ENCODE measurements around the gene URM1.

The URM1 gene

DNA sequence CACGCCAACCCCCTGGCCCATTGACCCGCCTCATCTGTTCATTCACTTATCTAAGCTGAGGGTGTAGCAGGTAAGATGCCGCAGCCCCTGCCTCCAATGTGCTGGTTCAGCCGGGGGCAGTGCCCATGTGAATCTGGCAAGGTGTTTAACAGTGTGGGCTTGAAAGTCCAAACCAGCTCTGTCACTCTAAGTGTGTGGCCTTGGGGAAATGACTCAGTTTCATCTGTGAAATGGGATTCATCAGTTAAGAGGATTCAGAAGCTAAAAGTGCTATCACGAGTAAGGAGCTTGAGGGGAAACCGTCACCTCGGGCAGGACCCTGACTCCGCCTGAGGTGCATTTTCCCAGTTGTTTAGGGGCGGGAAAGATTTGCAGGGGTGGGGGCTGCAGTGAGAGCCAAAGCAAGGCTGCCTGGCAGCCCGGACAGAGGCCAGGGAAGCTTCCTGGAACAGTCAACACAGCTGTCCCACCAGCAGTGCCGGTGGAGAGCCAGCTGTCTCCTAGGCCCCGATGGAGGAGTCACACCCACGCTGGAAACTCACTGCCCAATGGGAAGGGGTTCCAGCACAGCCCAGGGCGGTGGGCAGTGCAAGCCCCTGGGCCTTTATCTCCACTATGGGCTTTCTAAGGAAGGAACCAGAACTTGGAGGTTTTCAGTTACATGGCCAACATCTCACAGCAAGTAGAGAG, 9.7 kb upstream of the URM1 start:
- peaks cover 14% of the 10 kb centered on the region for H3K36me3 ChIP-seq (ENCODE audit: insufficient read depth, low read length)
- H3K4me3 ChIP-seq (ENCODE audit: low read length), result no peak overlapping the region
- no peaks in the 10 kb centered on the region for H3K27me3 ChIP-seq (ENCODE audit: insufficient read depth, low read length)

DNA sequence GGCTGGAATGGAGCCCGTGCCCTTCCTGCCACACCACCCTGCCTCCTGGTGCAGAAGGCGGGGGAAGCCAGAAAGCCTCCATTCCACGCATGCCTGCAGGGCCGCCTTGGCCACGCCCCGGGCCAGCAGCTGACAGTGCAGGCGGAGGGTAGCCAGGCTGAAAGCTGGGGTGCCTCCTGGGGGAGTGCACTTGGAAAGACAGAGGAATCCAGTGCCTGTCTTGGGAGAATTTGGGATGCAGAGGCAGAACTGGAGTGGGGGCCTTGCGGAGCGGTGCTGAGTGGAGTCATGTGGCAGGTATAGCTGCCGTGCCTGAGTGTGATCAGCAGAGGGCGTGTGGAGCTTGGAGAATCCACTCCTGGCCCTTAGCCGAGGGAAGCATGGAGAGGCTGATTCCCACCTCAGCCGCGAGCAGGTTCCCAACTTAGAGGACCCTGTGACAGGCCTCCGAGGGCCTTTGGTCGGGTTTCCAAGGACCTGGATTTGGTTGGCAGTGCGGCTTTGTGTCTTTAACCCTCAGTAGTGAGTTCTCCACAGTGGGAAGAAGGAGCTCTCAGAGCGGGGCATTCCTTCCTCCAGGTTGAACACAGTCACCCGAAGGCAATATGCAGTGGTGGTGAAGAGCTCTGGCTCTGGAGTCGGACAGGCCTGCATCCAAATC, 9.1 kb upstream of the URM1 start:
- no peaks in the 10 kb centered on the region for H3K9me3 ChIP-seq (ENCODE audit: low read length)
- no peak overlapping the region for H2AFZ ChIP-seq (ENCODE audit: low read depth, low read length)
- no peak overlapping the region for H3K4me3 ChIP-seq (ENCODE audit: low read length)
- H3K36me3 ChIP-seq (ENCODE audit: insufficient read depth, low read length), result peaks cover 14% of the 10 kb centered on the region
- H3K4me1 ChIP-seq (ENCODE audit: insufficient read depth, low read length), result peaks cover 38% of the 10 kb centered on the region
- H3K27me3 ChIP-seq (ENCODE audit: insufficient read depth, low read length), result no peaks in the 10 kb centered on the region

More for the DNA sequence above, 9.7 kb upstream of the URM1 start:
- H2AFZ ChIP-seq (ENCODE audit: low read depth, low read length), result no peak overlapping the region
- peaks cover 38% of the 10 kb centered on the region for H3K4me1 ChIP-seq (ENCODE audit: insufficient read depth, low read length)
- no peaks in the 10 kb centered on the region for H3K9me3 ChIP-seq (ENCODE audit: low read length)

GRCh38 chr9:128362774-128363173, 8.4 kb upstream of the URM1 start:
- H2AFZ ChIP-seq (ENCODE audit: low read depth, low read length), result no peak overlapping the region
- H3K4me3 ChIP-seq (ENCODE audit: low read length), result no peak overlapping the region
- H3K4me1 ChIP-seq (ENCODE audit: insufficient read depth, low read length), result peaks cover 38% of the 10 kb centered on the region
- H3K36me3 ChIP-seq (ENCODE audit: insufficient read depth, low read length), result peaks cover 9% of the 10 kb centered on the region
- no peaks in the 10 kb centered on the region for H3K9me3 ChIP-seq (ENCODE audit: low read length)
- no peaks in the 10 kb centered on the region for H3K27me3 ChIP-seq (ENCODE audit: insufficient read depth, low read length)

- H2AFZ ChIP-seq (ENCODE audit: low read depth, low read length), result no peak overlapping the region
- no peak overlapping the region for H3K4me3 ChIP-seq (ENCODE audit: low read length)
- H3K36me3 ChIP-seq (ENCODE audit: insufficient read depth, low read length), result no peaks in the 10 kb centered on the region
- no peaks in the 10 kb centered on the region for H3K27me3 ChIP-seq (ENCODE audit: insufficient read depth, low read length)
- no peaks in the 10 kb centered on the region for H3K9me3 ChIP-seq (ENCODE audit: low read length)
- peaks cover 43% of the 10 kb centered on the region for H3K4me1 ChIP-seq (ENCODE audit: insufficient read depth, low read length)
Observed at GRCh38 chr9:128365525-128365924, 5.6 kb upstream of the URM1 start.

DNA sequence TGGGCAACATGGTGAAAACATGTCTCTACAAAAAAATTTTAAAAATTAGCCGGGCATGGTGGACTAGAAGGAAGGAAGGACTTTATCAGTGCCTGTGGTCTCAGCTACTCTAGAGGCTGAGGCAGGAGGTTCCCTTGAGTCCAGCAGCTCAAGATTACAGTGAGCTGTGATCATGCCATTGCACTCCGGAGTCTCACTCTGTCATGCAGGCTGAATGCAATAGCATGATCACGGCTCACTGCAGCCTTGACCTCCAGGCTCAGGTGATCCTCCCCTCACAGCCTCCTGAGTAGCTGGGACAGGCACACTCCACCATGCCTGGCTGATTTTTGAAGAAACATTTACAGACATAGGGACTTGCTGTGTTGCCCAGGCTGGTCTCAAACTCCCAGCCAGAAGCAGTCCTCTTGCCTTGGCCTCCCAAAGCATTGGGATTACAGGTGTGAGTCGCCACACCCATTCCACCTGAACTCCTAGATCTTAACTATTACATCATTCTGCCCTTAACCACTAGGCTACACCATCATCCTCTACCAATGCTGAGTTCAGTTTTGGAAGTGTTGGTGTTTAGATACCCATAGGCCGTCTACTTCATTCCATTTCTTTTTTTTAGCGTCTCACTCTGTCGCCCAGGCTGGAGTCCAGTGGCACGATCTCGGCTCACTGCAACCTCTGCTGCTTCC, 2.0 kb upstream of the URM1 start:
- no peak overlapping the region for H2AFZ ChIP-seq (ENCODE audit: low read depth, low read length)
- H3K36me3 ChIP-seq (ENCODE audit: insufficient read depth, low read length), result no peaks in the 10 kb centered on the region
- H3K4me1 ChIP-seq (ENCODE audit: insufficient read depth, low read length), result peaks cover 33% of the 10 kb centered on the region
- H3K4me3 ChIP-seq (ENCODE audit: low read length), result no peak overlapping the region
- no peaks in the 10 kb centered on the region for H3K9me3 ChIP-seq (ENCODE audit: low read length)
- H3K27me3 ChIP-seq (ENCODE audit: insufficient read depth, low read length), result no peaks in the 10 kb centered on the region

DNA sequence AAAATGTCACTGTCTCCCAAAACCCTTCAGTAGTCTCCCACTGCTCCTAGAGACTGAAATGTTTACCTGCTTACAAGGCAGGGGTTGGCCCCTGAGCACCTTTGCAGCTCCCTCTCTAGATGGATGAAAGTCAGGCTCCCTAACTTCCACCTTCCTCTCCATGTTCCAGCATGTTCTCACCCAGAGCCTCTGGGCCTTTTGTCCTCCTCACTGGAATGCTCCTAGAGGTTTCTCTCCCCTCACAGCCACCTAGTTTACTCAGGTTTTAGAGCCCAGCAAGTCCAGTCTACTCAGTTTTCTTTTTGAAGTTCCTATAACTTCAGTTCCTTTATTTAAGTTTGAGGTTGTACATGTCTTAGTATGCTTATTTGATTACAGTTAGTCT, 815 bp upstream of the URM1 start:
- no peaks in the 10 kb centered on the region for H3K9me3 ChIP-seq (ENCODE audit: low read length)
- peak overlapping the region; percentile 87 for H3K4me3 ChIP-seq (ENCODE audit: low read length)
- H3K4me1 ChIP-seq (ENCODE audit: insufficient read depth, low read length), result peaks cover 25% of the 10 kb centered on the region
- H3K36me3 ChIP-seq (ENCODE audit: insufficient read depth, low read length), result peaks cover 7% of the 10 kb centered on the region
- no peak overlapping the region for H2AFZ ChIP-seq (ENCODE audit: low read depth, low read length)
- no peaks in the 10 kb centered on the region for H3K27me3 ChIP-seq (ENCODE audit: insufficient read depth, low read length)

GRCh38 chr9:128371630-128372117, 500 bp downstream of the URM1 start:
- Histone ChIP-seq H3K36me3 (ENCODE audit: insufficient read depth, low read length) (peaks cover 7% of the 10 kb centered on the region), H3K4me1 (ENCODE audit: insufficient read depth, low read length) (peaks cover 18% of the 10 kb centered on the region), H3K4me3 (ENCODE audit: low read length) (peak overlapping the region; percentile 87), H2AFZ (ENCODE audit: low read depth, low read length) (no peak overlapping the region), H3K27me3 (ENCODE audit: insufficient read depth, low read length) (no peaks in the 10 kb centered on the region), H3K9me3 (ENCODE audit: low read length) (no peaks in the 10 kb centered on the region)

DNA sequence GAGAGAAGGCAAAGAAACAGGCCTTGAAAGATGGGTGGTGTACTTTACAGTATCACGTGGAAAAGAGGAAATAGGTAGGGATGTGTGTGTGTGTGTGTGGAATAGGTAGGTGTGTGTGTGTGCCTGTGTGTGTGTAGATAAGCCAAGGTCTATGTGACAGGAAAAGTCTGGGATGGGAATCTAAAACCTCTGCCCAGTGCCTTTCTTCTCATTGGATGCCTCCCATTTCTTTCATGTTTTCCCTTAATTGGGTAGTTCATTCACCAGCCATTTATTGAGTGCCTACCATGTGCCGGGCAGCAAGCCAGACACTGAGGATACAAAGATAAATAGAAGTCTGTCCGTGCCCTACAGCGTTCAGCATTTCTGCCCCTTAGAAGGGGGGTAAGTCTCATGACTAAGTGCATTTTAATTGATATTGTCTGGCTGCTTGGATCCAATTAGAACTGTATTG, 1.0 kb downstream of the URM1 start:
- Histone ChIP-seq H3K9me3 (ENCODE audit: low read length) (no peaks in the 10 kb centered on the region), H3K4me1 (ENCODE audit: insufficient read depth, low read length) (peaks cover 18% of the 10 kb centered on the region), H3K4me3 (ENCODE audit: low read length) (peak overlapping the region; percentile 87), H3K36me3 (ENCODE audit: insufficient read depth, low read length) (peaks cover 7% of the 10 kb centered on the region), H3K27me3 (ENCODE audit: insufficient read depth, low read length) (no peaks in the 10 kb centered on the region), H2AFZ (ENCODE audit: low read depth, low read length) (no peak overlapping the region)

- peak overlapping the region; percentile 87 for H3K4me3 ChIP-seq (ENCODE audit: low read length)
- peaks cover 10% of the 10 kb centered on the region for H3K36me3 ChIP-seq (ENCODE audit: insufficient read depth, low read length)
Observed at GRCh38 chr9:128372784-128373183, 1.6 kb downstream of the URM1 start.

DNA sequence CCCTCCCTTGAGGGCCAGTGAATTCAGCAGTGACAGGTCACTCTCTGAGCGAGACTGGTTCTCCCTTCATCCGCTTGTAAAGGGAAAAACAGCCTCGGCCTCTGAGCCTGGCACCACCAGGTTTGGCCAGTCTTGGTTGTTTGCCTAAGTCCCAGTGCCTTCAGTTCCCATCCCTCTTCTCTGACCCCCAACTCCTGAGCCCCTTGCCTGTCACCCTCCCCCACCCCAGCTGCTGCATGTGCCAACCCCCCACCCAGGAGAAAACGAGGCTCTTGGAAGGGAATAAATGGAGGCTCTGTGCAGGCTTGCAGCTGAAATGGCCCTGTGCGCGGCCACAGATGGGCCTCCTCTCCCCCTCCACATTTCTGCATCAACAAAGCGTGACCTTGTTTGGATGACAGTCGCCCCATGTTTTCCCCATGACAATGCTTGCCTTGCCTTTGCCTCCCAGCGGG, 3.1 kb downstream of the URM1 start:
- Histone ChIP-seq H3K27me3 (ENCODE audit: insufficient read depth, low read length) (no peaks in the 10 kb centered on the region), H3K4me1 (ENCODE audit: insufficient read depth, low read length) (peaks cover 18% of the 10 kb centered on the region), H3K9me3 (ENCODE audit: low read length) (no peaks in the 10 kb centered on the region), H3K4me3 (ENCODE audit: low read length) (no peak overlapping the region), H2AFZ (ENCODE audit: low read depth, low read length) (no peak overlapping the region), H3K36me3 (ENCODE audit: insufficient read depth, low read length) (peaks cover 19% of the 10 kb centered on the region)

More at GRCh38 chr9:128372784-128373183, 1.6 kb downstream of the URM1 start:
- Histone ChIP-seq H3K9me3 (ENCODE audit: low read length) (no peaks in the 10 kb centered on the region), H3K4me1 (ENCODE audit: insufficient read depth, low read length) (peaks cover 18% of the 10 kb centered on the region), H2AFZ (ENCODE audit: low read depth, low read length) (no peak overlapping the region), H3K27me3 (ENCODE audit: insufficient read depth, low read length) (no peaks in the 10 kb centered on the region)

DNA sequence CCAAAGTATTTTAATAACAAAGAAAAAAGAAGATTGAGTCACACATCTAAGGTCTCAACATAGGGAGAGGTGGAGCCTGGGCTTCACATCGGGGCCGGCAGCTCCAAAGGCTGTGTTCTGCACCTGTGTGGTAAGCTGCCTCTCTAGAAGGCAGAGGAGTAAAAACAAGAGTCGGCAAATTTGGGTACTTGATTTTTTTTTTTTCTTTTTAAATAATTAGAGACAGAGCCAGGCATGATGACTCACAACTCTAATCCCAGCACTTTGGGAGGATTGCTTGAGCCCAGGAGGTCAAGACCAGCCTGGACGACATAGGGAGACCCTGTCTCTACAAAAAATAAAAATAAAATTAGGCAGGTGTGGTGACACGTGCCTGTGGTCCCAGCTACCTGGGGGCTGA, 4.7 kb downstream of the URM1 start:
- H3K9me3 ChIP-seq (ENCODE audit: low read length), result no peaks in the 10 kb centered on the region
- no peak overlapping the region for H3K4me3 ChIP-seq (ENCODE audit: low read length)
- H3K27me3 ChIP-seq (ENCODE audit: insufficient read depth, low read length), result no peaks in the 10 kb centered on the region
- no peak overlapping the region for H2AFZ ChIP-seq (ENCODE audit: low read depth, low read length)
- H3K4me1 ChIP-seq (ENCODE audit: insufficient read depth, low read length), result peaks cover 13% of the 10 kb centered on the region
- H3K36me3 ChIP-seq (ENCODE audit: insufficient read depth, low read length), result peaks cover 22% of the 10 kb centered on the region

DNA sequence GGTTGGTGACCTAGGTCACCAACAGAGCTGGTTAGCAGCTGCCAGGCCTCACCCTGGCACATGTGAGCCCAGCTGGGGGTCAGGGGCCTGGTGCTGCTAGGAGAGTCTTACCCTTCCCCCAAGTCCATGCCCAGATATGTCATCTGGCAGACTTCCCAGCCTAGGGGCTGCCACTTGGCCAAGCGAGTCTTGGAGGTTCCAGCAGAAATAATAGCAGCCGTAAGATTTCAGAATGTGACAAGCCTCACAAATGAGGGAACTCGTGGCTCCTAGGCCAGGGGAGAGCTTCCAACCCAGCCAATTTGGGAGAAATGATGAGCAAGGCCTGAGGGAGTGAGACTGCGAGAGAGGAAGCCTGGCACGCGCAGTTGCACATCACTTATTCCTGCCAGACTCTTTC, 11.1 kb downstream of the URM1 start:
- H3K27me3 ChIP-seq (ENCODE audit: insufficient read depth, low read length), result no peaks in the 10 kb centered on the region
- peaks cover 15% of the 10 kb centered on the region for H3K36me3 ChIP-seq (ENCODE audit: insufficient read depth, low read length)
- peaks cover 59% of the 10 kb centered on the region for H3K4me1 ChIP-seq (ENCODE audit: insufficient read depth, low read length)

More for the DNA sequence above, 11.1 kb downstream of the URM1 start:
- Histone ChIP-seq H3K9me3 (ENCODE audit: low read length) (no peaks in the 10 kb centered on the region), H2AFZ (ENCODE audit: low read depth, low read length) (no peak overlapping the region), H3K4me3 (ENCODE audit: low read length) (no peak overlapping the region)
